Neuronal stem cell (in vitro differentiated cells): Measurements from ENCODE around the gene CNNM2.

Experiments
- DNase-seq: peaks from one replicate; pipeline ENCODE4 v3.0.0-alpha.2; 2013; ENCODE audit warnings: low spot score
- H2AFZ ChIP-seq: one replicate; pipeline ENCODE4 v1.6.1; 2013; ENCODE audit warnings: mild to moderate bottlenecking, low read length, inconsistent platforms
- H2AK5ac ChIP-seq: 2 replicates; pipeline ENCODE4 v1.6.1; 2013; ENCODE audit warnings: low read depth, mild to moderate bottlenecking, inconsistent platforms, low read length, moderate library complexity, mixed read lengths
- H2BK120ac ChIP-seq: 2 replicates; pipeline ENCODE4 v1.6.1; 2013; ENCODE audit warnings: low read depth, mild to moderate bottlenecking, inconsistent platforms, low read length, moderate library complexity, mixed read lengths
- H2BK12ac ChIP-seq: one replicate; pipeline ENCODE4 v1.6.1; 2013; ENCODE audit warnings: low read length, inconsistent platforms
- H2BK15ac ChIP-seq: 2 replicates; pipeline ENCODE4 v1.6.1; 2013; ENCODE audit warnings: mild to moderate bottlenecking, low read length, inconsistent platforms, mixed read lengths
- H2BK5ac ChIP-seq: one replicate; pipeline ENCODE4 v1.6.1; 2013; ENCODE audit warnings: inconsistent platforms, mild to moderate bottlenecking, low read length, moderate library complexity
- H3K14ac ChIP-seq: one replicate; pipeline ENCODE4 v1.6.1; 2013; ENCODE audit warnings: low read length, inconsistent platforms
- H3K18ac ChIP-seq: 2 replicates; pipeline ENCODE4 v1.6.1; 2013; ENCODE audit warnings: low read length, inconsistent platforms
- H3K23ac ChIP-seq: 2 replicates; pipeline ENCODE4 v1.6.1; 2013; ENCODE audit warnings: low read depth, mild to moderate bottlenecking, mixed read lengths, low read length, inconsistent platforms; ENCODE audit not compliant: poor library complexity
- H3K27ac ChIP-seq: replicated peaks from 3 replicates; pipeline ENCODE4 v1.5.1; 2013; ENCODE audit warnings: low read length, inconsistent platforms
- H3K27me3 ChIP-seq, 3 experiments: 2 replicates each; pipeline ENCODE4 v1.6.1; 2013; ENCODE audit warnings: low read length in 3 of 3, mild to moderate bottlenecking in 2 of 3, inconsistent platforms in 1 of 3, low read depth in 1 of 3, mixed read lengths in 1 of 3, moderate library complexity in 1 of 3; ENCODE audit not compliant: control insufficient read depth in 3 of 3, insufficient read depth in 3 of 3
- H3K36me3 ChIP-seq, 2 donors: replicated peaks in 1 of 2; 2 replicates each; pipeline ENCODE4 v1.6.1; 2013; ENCODE audit warnings: low read length in 2 of 2; ENCODE audit not compliant: control insufficient read depth in 2 of 2, insufficient read depth in 2 of 2
- H3K4ac ChIP-seq: 2 replicates; pipeline ENCODE4 v1.6.1; 2013; ENCODE audit warnings: inconsistent platforms, mild to moderate bottlenecking, low read length, moderate library complexity
- H3K4me1 ChIP-seq, 2 donors: 1 replicate in 1 of 2; 2 replicates in 1 of 2; pipeline ENCODE4 v1.6.1; 2013; ENCODE audit warnings: low read length in 2 of 2, low read depth in 1 of 2; ENCODE audit not compliant: control insufficient read depth in 2 of 2, insufficient read depth in 1 of 2
- H3K4me2 ChIP-seq: one replicate; pipeline ENCODE4 v1.6.1; 2013; ENCODE audit warnings: mild to moderate bottlenecking, low read length, inconsistent platforms; ENCODE audit not compliant: insufficient read depth, poor library complexity, severe bottlenecking
- H3K4me3 ChIP-seq, 2 donors: 2 replicates each; pipeline ENCODE4 v1.5.1; 2013; ENCODE audit warnings: low read length in 2 of 2, mild to moderate bottlenecking in 2 of 2, inconsistent platforms in 1 of 2, moderate library complexity in 1 of 2
- H3K79me1 ChIP-seq: one replicate; pipeline ENCODE4 v1.6.1; 2013; ENCODE audit warnings: low read depth, mild to moderate bottlenecking, inconsistent platforms, low read length, moderate library complexity
- H3K9ac ChIP-seq: one replicate; pipeline ENCODE4 v1.6.1; 2013; ENCODE audit warnings: mild to moderate bottlenecking, low read depth, low read length, inconsistent platforms; ENCODE audit not compliant: poor library complexity
- H3K9me3 ChIP-seq, 2 donors: replicated peaks in 1 of 2; 2 replicates each; pipeline versions ENCODE3 to v1.6.1; 2013; ENCODE audit warnings: low read length in 2 of 2, mild to moderate bottlenecking in 2 of 2, inconsistent platforms in 1 of 2, low read depth in 1 of 2, mixed read lengths in 1 of 2, moderate library complexity in 1 of 2; ENCODE audit not compliant: control insufficient read depth in 2 of 2, insufficient read depth in 1 of 2
- H4K8ac ChIP-seq: one replicate; pipeline ENCODE4 v1.6.1; 2013; ENCODE audit warnings: low read depth, mild to moderate bottlenecking, inconsistent platforms, low read length, moderate library complexity
- H4K91ac ChIP-seq: one replicate; pipeline ENCODE4 v1.6.1; 2013; ENCODE audit warnings: low read length, low read depth, mild to moderate bottlenecking, inconsistent platforms; ENCODE audit not compliant: poor library complexity
- WGBS, 2 donors: extraction: QIAGEN DNeasy Blood & Tissue Kit; methylation state at CpG; one replicate each; pipeline ENCODE4 v1.1.7; 2013; ENCODE audit warnings: missing lambda C conversion rate in 2 of 2, mixed read lengths in 1 of 2; ENCODE audit not compliant: insufficient read length in 2 of 2, insufficient replicate concordance in 1 of 2; ENCODE audit errors: extremely low coverage in 2 of 2; 5-methylcytosine and 5-hydroxymethylcytosine counted together

The CNNM2 gene

GRCh38 chr10:102946992-102947391 lies 28.9 kb downstream of the CNNM2 start:
- no peak for DNase-seq
- Histone ChIP-seq H3K4ac (no peak overlapping the region), H3K4me2 (no peak overlapping the region), H3K36me3 (no peaks in the 10 kb centered on the region), H3K23ac (no peak overlapping the region), H2BK5ac (no peak overlapping the region), H2AFZ (no peak overlapping the region), H3K18ac (no peak overlapping the region), H2BK120ac (no peak overlapping the region), H3K4me3 (no peak overlapping the region), H3K14ac (no peak overlapping the region), H2AK5ac (no peak overlapping the region), H3K79me1 (no peaks in the 10 kb centered on the region), H4K91ac (no peak overlapping the region), H3K27ac (no peak overlapping the region), H3K4me1 (peaks cover 0 to 5% of the 10 kb centered on the region in 2 donors), H4K8ac (no peak overlapping the region), H2BK12ac (no peak overlapping the region), H3K9ac (no peak overlapping the region), H3K27me3 (no peaks in the 10 kb centered on the region), H3K9me3 (no peaks in the 10 kb centered on the region), H2BK15ac (no peak overlapping the region)
- WGBS, 2 donors: no CpG with 5 or more reads among the region's 2 CpGs

GRCh38 chr10:102948176-102948575 lies 30.1 kb downstream of the CNNM2 start:
- Histone ChIP-seq H3K4ac (no peak overlapping the region), H3K36me3 (no peaks in the 10 kb centered on the region), H3K27ac (no peak overlapping the region), H2BK12ac (no peak overlapping the region), H3K79me1 (no peaks in the 10 kb centered on the region), H3K4me2 (no peak overlapping the region), H4K91ac (no peak overlapping the region), H3K9ac (peak overlapping the region; percentile 45), H3K27me3 (no peaks in the 10 kb centered on the region), H2BK15ac (no peak overlapping the region), H2BK120ac (no peak overlapping the region), H2AK5ac (no peak overlapping the region), H2AFZ (no peak overlapping the region), H3K14ac (no peak overlapping the region), H3K18ac (no peak overlapping the region), H3K4me3 (no peak overlapping the region), H4K8ac (no peak overlapping the region), H3K4me1 (peaks cover 0 to 5% of the 10 kb centered on the region in 2 donors), H2BK5ac (no peak overlapping the region), H3K23ac (no peak overlapping the region), H3K9me3 (no peaks in the 10 kb centered on the region)
- no CpG with 5 or more reads among the region's 4 CpGs for WGBS, 2 donors
- no peak for DNase-seq

GRCh38 chr10:102948786-102949185 lies 30.7 kb downstream of the CNNM2 start:
- Histone ChIP-seq H2BK5ac (no peak overlapping the region), H3K9ac (no peak overlapping the region)

GRCh38 chr10:102949916-102950315 lies 31.8 kb downstream of the CNNM2 start:
- peaks cover 0 to 5% of the 10 kb centered on the region in 2 donors for H3K4me1 ChIP-seq
- no peak overlapping the region for H3K4ac ChIP-seq
- H3K23ac ChIP-seq: no peak overlapping the region
- no peak overlapping the region for H2AFZ ChIP-seq
- H4K91ac ChIP-seq: no peak overlapping the region
- H2AK5ac ChIP-seq: no peak overlapping the region
- H3K27me3 ChIP-seq: no peaks in the 10 kb centered on the region
- H3K14ac ChIP-seq: no peak overlapping the region
- WGBS, 2 donors: no CpG with 5 or more reads among the region's 4 CpGs
- no peak overlapping the region for H4K8ac ChIP-seq
- no peak overlapping the region for H3K4me2 ChIP-seq
- H2BK12ac ChIP-seq: no peak overlapping the region
- no peak overlapping the region for H3K4me3 ChIP-seq
- no peak overlapping the region for H3K9ac ChIP-seq
- H2BK5ac ChIP-seq: no peak overlapping the region
- no peak overlapping the region for H2BK120ac ChIP-seq
- no peak overlapping the region for H2BK15ac ChIP-seq
- no peak for DNase-seq
- no peaks in the 10 kb centered on the region for H3K79me1 ChIP-seq
- H3K18ac ChIP-seq: no peak overlapping the region
- H3K9me3 ChIP-seq: no peaks in the 10 kb centered on the region
- H3K27ac ChIP-seq: no peak overlapping the region
- H3K36me3 ChIP-seq: no peaks in the 10 kb centered on the region

More at GRCh38 chr10:102948786-102949185, 30.7 kb downstream of the CNNM2 start:
- no peak for DNase-seq
- Histone ChIP-seq H3K4me3 (no peak overlapping the region), H3K18ac (no peak overlapping the region), H3K79me1 (no peaks in the 10 kb centered on the region), H3K14ac (no peak overlapping the region), H3K9me3 (no peaks in the 10 kb centered on the region), H2BK120ac (no peak overlapping the region), H2BK12ac (no peak overlapping the region), H4K8ac (no peak overlapping the region), H3K4me2 (no peak overlapping the region), H4K91ac (no peak overlapping the region), H2BK15ac (no peak overlapping the region), H3K36me3 (no peaks in the 10 kb centered on the region), H2AFZ (no peak overlapping the region), H3K23ac (no peak overlapping the region), H3K27ac (no peak overlapping the region), H2AK5ac (no peak overlapping the region), H3K4me1 (peaks cover 0 to 5% of the 10 kb centered on the region in 2 donors), H3K27me3 (no peaks in the 10 kb centered on the region), H3K4ac (no peak overlapping the region)
- no CpG with 5 or more reads among the region's 3 CpGs for WGBS, 2 donors
